ENCODE results near the gene CLDN1.
A peak's percentile ranks its signal among the peaks of the same experiment; 100 is the strongest.

The CLDN1 gene

GRCh38 chr3:190346541-190346940 is 24.3 kb upstream of the CLDN1 start:
- TF ChIP-seq, protein P1, sequence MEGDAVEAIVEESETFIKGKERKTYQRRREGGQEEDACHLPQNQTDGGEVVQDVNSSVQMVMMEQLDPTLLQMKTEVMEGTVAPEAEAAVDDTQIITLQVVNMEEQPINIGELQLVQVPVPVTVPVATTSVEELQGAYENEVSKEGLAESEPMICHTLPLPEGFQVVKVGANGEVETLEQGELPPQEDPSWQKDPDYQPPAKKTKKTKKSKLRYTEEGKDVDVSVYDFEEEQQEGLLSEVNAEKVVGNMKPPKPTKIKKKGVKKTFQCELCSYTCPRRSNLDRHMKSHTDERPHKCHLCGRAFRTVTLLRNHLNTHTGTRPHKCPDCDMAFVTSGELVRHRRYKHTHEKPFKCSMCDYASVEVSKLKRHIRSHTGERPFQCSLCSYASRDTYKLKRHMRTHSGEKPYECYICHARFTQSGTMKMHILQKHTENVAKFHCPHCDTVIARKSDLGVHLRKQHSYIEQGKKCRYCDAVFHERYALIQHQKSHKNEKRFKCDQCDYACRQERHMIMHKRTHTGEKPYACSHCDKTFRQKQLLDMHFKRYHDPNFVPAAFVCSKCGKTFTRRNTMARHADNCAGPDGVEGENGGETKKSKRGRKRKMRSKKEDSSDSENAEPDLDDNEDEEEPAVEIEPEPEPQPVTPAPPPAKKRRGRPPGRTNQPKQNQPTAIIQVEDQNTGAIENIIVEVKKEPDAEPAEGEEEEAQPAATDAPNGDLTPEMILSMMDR (conservative IDR thresholded peaks at IDR 0.05; ENCODE audit: control insufficient read depth, insufficient read depth, low read depth, low read length): no peak
- no peak overlapping the region for H3K4me3 ChIP-seq (ENCODE audit: control insufficient read depth, low read depth, low read length)
- no peak for DNase-seq (ENCODE audit: low read depth)

DNA sequence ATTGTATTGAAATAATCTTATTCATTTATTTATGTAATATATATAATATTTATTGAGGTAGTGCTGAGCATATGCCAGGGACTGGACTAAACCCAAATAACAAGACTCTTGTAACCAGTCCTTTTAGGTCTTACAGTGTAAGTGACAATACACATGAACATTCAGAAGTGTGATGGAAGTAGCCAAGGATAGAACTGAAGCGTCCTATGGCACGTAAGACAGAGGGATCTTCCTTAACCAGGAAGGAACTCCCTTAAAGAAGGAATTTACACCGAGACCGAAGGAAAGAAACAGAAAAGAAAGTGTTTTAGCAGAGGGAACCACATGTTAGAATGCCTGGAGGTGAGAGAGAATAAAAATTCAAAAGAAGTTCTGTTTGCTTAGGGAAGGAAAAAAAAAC is 23.6 kb upstream of the CLDN1 start:
- DNase-seq (ENCODE audit: low read depth): no peak
- no peak overlapping the region for H3K4me3 ChIP-seq (ENCODE audit: control insufficient read depth, low read depth, low read length)
- TF ChIP-seq, protein P1 (conservative IDR thresholded peaks at IDR 0.05; ENCODE audit: control insufficient read depth, insufficient read depth, low read depth, low read length): no peak

GRCh38 chr3:190345027-190345821 is 23.0 kb upstream of the CLDN1 start:
- no peak overlapping the region for H3K4me3 ChIP-seq (ENCODE audit: control insufficient read depth, low read depth, low read length)
- TF ChIP-seq, protein P1 (conservative IDR thresholded peaks at IDR 0.05; ENCODE audit: control insufficient read depth, insufficient read depth, low read depth, low read length): no peak
- DNase-seq (ENCODE audit: low read depth): peak; percentile 86

DNA sequence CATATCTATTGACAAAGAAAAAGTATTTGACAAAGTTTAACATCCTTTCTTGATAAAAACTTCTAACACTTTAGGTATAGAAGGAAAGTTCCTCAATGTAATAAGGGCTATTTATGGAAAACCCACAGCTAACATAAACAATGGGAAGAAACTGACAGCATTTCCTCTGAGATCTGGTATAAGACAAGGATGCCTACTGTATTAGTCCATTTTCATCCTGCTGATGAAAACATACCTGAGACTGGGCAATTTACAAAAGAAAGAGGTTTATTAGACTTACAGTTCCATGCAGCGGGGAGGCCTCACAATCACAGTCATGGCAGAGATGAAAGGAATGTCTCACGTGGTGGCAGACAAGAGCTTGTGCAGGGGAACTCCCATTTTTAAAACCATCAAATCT is 17.8 kb upstream of the CLDN1 start:
- DNase-seq (ENCODE audit: low read depth): no peak
- TF ChIP-seq, protein P1 (conservative IDR thresholded peaks at IDR 0.05; ENCODE audit: control insufficient read depth, insufficient read depth, low read depth, low read length): no peak
- no peak overlapping the region for H3K4me3 ChIP-seq (ENCODE audit: control insufficient read depth, low read depth, low read length)

DNA sequence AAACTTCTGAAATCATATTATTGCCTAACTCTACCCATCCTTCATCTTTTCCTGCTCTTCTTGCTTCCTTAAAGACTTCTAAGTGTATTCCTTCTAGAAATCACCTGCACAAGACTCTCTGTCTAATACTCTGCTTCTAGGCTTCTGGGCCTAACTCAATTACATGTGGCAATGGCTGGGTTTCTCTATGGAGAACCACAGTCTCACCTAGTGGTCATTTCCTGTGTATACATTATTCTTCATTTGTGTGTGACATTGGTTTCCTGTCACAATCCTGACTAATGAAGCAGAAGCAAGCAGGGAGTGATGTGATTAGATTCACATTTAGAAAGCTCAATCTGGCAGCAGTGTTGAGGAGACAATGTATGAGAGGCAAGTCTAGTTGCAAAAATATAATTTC is 16.9 kb upstream of the CLDN1 start:
- TF ChIP-seq, protein P1 (conservative IDR thresholded peaks at IDR 0.05; ENCODE audit: control insufficient read depth, insufficient read depth, low read depth, low read length): peak; percentile 33
- no peak overlapping the region for H3K4me3 ChIP-seq (ENCODE audit: control insufficient read depth, low read depth, low read length)
- DNase-seq (ENCODE audit: low read depth): peak; percentile 67

GRCh38 chr3:190338717-190339116 is 16.5 kb upstream of the CLDN1 start:
- TF ChIP-seq, protein P1 (conservative IDR thresholded peaks at IDR 0.05; ENCODE audit: control insufficient read depth, insufficient read depth, low read depth, low read length): no peak
- no peak overlapping the region for H3K4me3 ChIP-seq (ENCODE audit: control insufficient read depth, low read depth, low read length)
- DNase-seq (ENCODE audit: low read depth): peak; percentile 41

Measured in fibroblast of mammary gland (primary cell).